ENCODE results near the gene CIC.

The CIC gene

GRCh38 chr19:42323852-42324654 is 55.0 kb downstream of the CIC start:
- H3K4me3 ChIP-seq (ENCODE audit: low read depth, low read length) = no peak overlapping the region

DNA sequence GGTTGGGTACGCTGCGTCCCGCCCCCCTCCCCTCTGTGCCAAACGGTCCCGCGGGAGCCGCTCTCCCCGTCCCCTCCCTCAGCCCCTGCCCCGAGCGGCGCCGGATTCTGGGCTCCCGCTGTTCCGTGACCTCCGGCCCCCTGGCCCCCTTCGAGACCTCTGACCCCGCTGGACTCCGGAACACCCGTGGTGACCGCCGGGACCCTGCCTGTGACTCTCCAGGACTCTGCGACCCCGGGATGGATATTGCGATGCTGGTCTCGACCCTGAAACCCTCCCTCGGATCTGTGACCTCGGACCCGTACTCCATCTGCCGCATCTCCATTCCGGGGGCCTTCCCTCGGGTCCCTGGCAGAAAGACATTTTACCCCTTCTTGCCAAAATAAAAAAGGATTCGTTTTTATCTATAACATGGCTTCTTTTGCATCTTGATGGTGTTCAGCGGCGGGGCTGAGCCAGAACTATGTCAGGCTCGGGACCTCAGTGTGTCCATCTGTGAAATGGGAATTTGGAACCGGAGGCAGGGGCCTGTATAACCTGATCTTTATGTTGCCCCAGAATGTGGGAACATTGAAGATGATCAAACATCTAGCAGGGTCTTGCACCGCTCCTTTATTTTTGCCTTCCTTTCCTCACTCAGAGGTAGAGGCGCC is 55.7 kb downstream of the CIC start:
- peak overlapping the region; percentile 30 for H3K4me3 ChIP-seq (ENCODE audit: low read depth, low read length)
- TF ChIP-seq CTCF (IDR thresholded peaks at IDR 0.05; ENCODE audit: low read depth, low read length) = no peak
- no peaks in the 10 kb centered on the region for H3K27me3 ChIP-seq
- no peaks in the 10 kb centered on the region for H3K9me3 ChIP-seq
- no peaks in the 10 kb centered on the region for H3K36me3 ChIP-seq
- H3K4me1 ChIP-seq = no peaks in the 10 kb centered on the region; the same call in 1 of the 2 replicates
- DNase-seq = no peak

More at GRCh38 chr19:42323852-42324654, 55.0 kb downstream of the CIC start:
- no peak for TF ChIP-seq CTCF (IDR thresholded peaks at IDR 0.05; ENCODE audit: low read depth, low read length)
- DNase-seq = no peak
- Histone ChIP-seq H3K27me3 (no peaks in the 10 kb centered on the region), H3K36me3 (no peaks in the 10 kb centered on the region), H3K9me3 (no peaks in the 10 kb centered on the region), H3K4me1 (no peaks in the 10 kb centered on the region; the same call in 1 of the 2 replicates)

DNA sequence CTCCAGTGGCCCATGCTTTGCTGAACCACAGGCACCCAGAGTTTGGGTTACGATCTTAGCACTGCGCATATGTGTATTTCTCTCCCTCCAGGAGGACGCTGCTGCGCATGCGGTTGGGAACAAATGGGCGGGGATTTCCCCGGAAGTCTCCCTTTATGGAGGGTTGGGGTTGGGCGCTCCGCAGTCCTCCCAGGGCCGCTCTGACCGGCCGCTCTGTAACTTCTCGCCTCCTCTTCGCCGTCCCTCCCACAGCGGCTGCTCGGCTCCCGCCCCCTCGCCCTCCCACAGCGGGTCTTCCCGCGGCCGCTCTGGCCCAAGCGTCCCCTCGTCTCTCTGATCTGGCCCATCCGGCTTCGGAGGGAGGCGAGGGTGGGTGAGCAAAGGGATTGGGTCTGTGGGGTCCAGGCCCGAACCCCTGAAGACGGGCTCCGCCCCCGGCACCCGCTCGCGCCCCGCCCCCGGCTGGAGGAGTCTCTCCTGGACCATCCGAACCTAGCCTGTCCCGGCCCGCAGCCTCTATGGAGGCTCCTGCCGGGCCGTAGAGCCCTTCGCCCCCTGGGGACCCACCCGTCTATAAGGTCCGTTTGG is 56.4 kb downstream of the CIC start, which contains the start of gene MEGF8:
MEGF8 (plus strand) TSS at position 328 of the 588 bp plus-strand sequence. CDS start 609 bp downstream, outside the sequence.
- no peaks in the 10 kb centered on the region for H3K9me3 ChIP-seq
- TF ChIP-seq CTCF (IDR thresholded peaks at IDR 0.05; ENCODE audit: low read depth, low read length) = peak; percentile 97
- peak within 1 kb of the TSS; percentile 97 for H3K4me3 ChIP-seq (ENCODE audit: low read depth, low read length)
- no peaks in the 10 kb centered on the region for H3K27me3 ChIP-seq
- H3K36me3 ChIP-seq = no peaks in the 10 kb centered on the region
- DNase-seq = peak; percentile 98
- H3K4me1 ChIP-seq = no peaks in the 10 kb centered on the region; the same call in 1 of the 2 replicates

DNA sequence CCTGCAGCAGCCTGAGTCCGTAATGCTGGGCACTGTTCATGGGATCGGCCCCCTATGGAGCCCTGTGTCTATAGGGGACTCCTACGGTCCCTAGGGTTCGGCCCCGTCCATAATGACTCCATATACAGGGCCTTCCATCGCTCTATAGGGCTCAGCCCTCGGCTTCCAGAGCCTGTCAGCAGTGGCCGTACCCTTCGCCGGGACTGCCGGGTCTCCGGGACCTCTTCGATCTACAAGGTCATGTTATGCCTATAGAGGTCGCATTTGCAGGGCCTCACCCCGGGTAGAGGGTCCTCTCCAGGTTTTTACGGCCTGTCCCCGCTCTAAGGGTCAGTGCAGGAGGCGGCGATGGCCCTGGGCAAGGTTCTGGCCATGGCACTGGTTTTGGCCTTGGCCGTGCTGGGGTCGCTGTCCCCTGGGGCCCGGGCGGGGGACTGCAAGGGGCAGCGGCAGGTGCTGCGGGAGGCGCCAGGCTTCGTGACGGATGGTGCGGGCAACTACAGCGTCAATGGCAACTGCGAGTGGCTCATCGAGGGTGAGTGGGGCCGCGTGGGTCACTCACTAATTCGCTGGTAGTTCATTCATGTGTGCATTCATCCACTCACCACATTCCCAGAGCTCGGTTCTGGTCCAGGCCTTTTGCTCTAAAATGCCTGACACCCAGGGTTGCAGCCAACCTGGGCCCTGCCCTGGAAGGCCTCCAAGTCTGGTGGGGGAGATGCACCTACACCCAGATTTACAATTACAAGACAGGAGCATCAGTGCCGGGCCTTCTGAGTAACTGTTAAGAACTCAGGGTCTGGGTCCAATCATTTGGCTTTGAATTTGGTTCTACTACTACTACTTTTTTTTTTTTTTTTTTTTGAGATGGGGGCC is 57.1 kb downstream of the CIC start:
- Histone ChIP-seq H3K9me3 (no peaks in the 10 kb centered on the region), H3K36me3 (no peaks in the 10 kb centered on the region), H3K27me3 (no peaks in the 10 kb centered on the region), H3K4me3 (ENCODE audit: low read depth, low read length) (peak overlapping the region; percentile 97), H3K4me1 (no peaks in the 10 kb centered on the region; the same call in 1 of the 2 replicates)
- TF ChIP-seq CTCF (IDR thresholded peaks at IDR 0.05; ENCODE audit: low read depth, low read length) = no peak
- DNase-seq = no peak

DNA sequence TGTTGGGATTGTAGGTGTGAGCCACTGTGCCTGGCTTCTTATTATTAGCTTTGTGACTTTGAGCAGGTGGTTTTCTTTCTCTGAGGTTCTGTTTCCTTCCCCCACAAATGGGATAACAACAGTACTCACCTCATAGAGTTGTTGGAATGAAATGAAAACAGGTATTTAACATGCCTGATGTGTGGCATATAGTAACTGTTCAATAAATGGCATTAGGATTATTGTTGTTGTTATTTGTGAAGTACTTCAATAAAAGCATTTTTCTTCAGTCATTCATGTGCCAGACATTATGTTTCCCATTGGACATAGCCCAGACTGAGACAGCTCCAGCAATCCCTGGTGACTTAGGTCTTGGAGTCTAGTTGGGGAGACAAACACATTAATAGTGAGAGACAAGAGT is 57.9 kb downstream of the CIC start:
- TF ChIP-seq CTCF (IDR thresholded peaks at IDR 0.05; ENCODE audit: low read depth, low read length) = no peak
- Histone ChIP-seq H3K27me3 (no peaks in the 10 kb centered on the region), H3K4me3 (ENCODE audit: low read depth, low read length) (peak overlapping the region; percentile 97), H3K36me3 (no peaks in the 10 kb centered on the region), H3K4me1 (no peaks in the 10 kb centered on the region; the same call in 1 of the 2 replicates), H3K9me3 (no peaks in the 10 kb centered on the region)
- no peak for DNase-seq
